ENCODE measurements around the gene SCD. TPM values are rescaled to one million over a fixed set of nuclear protein-coding genes. Genes with fewer than 3 reads are reported as not detected.

The SCD gene
- total and polyA plus RNA-seq, 2 donors (not counting 1 experiment from before 2014, with no cell fraction given): 0.89 to 5.1 TPM

DNA sequence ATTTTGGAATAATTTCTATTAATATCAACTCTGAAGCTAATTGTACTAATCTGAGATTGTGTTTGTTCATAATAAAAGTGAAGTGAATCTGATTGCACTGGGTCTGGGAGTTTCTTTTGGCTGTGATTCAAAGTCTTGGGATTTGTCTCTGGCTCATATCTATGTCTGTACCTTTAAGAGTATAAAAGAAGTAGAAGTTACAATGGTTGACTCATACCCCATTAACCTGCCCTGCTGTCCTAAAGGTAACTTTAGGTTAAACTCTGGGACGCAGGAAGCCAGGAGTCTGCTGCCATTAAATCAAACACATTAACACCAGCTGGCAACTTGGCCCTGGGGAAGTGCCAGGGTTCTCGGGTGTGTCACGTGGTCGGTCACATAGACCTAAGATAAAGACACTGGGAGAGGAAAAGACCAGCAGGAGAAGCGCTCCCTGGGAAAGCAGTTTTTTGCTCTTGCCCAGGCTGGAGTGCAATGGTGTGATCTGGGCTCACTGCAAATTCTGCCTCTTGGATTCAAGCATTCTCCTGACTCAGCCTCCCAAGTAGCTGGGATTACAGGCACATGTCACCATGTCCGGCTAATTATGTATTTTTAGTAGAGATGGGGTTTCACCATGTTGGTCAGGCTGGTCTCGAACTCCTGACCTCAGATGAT lies 17.8 kb downstream of the SCD start:
- WGBS (ENCODE audit: insufficient coverage): 40% methylated on average over 5 of the region's 7 CpGs
- H3K4me3 Mint-ChIP-seq: no peak overlapping the region
- no peak overlapping the region for H3K4me3 ChIP-seq (ENCODE audit: control extremely low read depth in 1 of 5, extremely low read depth in 1 of 5, insufficient read depth in 1 of 5, low read depth in 2 of 5, low read length in 4 of 5)
- peaks cover 5% of the 10 kb centered on the region for H3K4me1 Mint-ChIP-seq
- H3K9me3 ChIP-seq (ENCODE audit: control extremely low read depth in 1 of 3, control insufficient read depth in 2 of 3, insufficient read depth in 1 of 3, low read length in 2 of 3): no peaks in the 10 kb centered on the region
- no peaks in the 10 kb centered on the region for H3K79me2 ChIP-seq (ENCODE audit: control insufficient read depth, insufficient read depth, low read length)
- no peaks in the 10 kb centered on the region for H3K9me3 Mint-ChIP-seq (ENCODE audit: insufficient read depth)
- H3K4me2 ChIP-seq (replicated peaks; ENCODE audit: low read depth, low read length, poor library complexity, severe bottlenecking): no peak overlapping the region
- no peak overlapping the region for H2AFZ ChIP-seq (ENCODE audit: insufficient read depth, low read depth, low read length, poor library complexity, severe bottlenecking)
- no peaks in the 10 kb centered on the region for H3K36me3 ChIP-seq (replicated peaks in 1 of 2; ENCODE audit: control extremely low read depth in 1 of 2, control insufficient read depth in 1 of 2, extremely low read depth in 1 of 2, insufficient read depth in 2 of 2, low read length in 1 of 2)
- DNase-seq (no peak), ATAC-seq (ENCODE audit: low read depth) (no peak)
- peaks cover 0 to 4% of the 10 kb centered on the region in 2 donors for H3K4me1 ChIP-seq (ENCODE audit: control insufficient read depth in 2 of 2, insufficient read depth in 2 of 2, low read length in 2 of 2)
- H3K27me3 Mint-ChIP-seq: peaks cover 13% of the 10 kb centered on the region
- H3K27me3 ChIP-seq (replicated peaks in 1 of 4; ENCODE audit: control extremely low read depth in 1 of 4, control insufficient read depth in 3 of 4, insufficient read depth in 4 of 4, low read length in 3 of 4): no peaks in the 10 kb centered on the region
- ChIA-PET CTCF (interaction anchor here (1.1 kb wide), 1 partner anchor 23 kb away, joined by 3 read pairs; no protein-coding TSS in a partner anchor), POLR2A (no interaction called here)
- intact Hi-C loops (cut with micrococcal nuclease): no loop called here
- TF ChIP-seq EZH2 (IDR thresholded peaks at IDR 0.05; ENCODE audit: borderline replicate concordance, insufficient read depth, low read depth, low read length, poor library complexity, severe bottlenecking): no peak
- TF ChIP-seq, protein P1, sequence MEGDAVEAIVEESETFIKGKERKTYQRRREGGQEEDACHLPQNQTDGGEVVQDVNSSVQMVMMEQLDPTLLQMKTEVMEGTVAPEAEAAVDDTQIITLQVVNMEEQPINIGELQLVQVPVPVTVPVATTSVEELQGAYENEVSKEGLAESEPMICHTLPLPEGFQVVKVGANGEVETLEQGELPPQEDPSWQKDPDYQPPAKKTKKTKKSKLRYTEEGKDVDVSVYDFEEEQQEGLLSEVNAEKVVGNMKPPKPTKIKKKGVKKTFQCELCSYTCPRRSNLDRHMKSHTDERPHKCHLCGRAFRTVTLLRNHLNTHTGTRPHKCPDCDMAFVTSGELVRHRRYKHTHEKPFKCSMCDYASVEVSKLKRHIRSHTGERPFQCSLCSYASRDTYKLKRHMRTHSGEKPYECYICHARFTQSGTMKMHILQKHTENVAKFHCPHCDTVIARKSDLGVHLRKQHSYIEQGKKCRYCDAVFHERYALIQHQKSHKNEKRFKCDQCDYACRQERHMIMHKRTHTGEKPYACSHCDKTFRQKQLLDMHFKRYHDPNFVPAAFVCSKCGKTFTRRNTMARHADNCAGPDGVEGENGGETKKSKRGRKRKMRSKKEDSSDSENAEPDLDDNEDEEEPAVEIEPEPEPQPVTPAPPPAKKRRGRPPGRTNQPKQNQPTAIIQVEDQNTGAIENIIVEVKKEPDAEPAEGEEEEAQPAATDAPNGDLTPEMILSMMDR (IDR thresholded peaks at IDR 0.05): no peak
- H3K9ac ChIP-seq (ENCODE audit: low read length): no peak overlapping the region
- H4K20me1 ChIP-seq (ENCODE audit: control insufficient read depth, insufficient read depth, low read length, poor library complexity, severe bottlenecking): no peaks in the 10 kb centered on the region
- no peak overlapping the region for H3K27ac Mint-ChIP-seq
- H3K27ac ChIP-seq (ENCODE audit: low read length in 2 of 2): no peak overlapping the region

DNA sequence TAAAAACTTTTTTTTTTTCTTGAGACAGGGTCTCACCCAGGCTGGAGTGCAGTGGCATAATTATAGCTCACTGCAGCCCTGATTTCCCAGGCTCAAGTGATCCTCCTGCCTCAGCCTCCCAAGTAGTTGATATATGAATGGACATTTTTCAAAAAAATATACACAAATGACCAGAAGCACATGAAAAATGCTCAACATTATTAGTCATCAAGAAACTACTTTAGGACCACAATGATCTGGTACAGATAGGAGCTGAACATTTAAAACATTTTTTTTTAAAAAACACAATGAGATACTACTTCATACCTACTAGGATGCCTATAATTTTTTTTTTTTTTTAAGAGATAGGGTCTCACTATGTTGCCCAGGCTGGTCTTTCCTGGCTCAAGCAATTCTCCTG lies 21.7 kb downstream of the SCD start:
- H3K36me3 ChIP-seq (replicated peaks in 1 of 2; ENCODE audit: control extremely low read depth in 1 of 2, control insufficient read depth in 1 of 2, extremely low read depth in 1 of 2, insufficient read depth in 2 of 2, low read length in 1 of 2): no peaks in the 10 kb centered on the region
- no peak overlapping the region for H3K4me3 ChIP-seq (ENCODE audit: control extremely low read depth in 1 of 5, extremely low read depth in 1 of 5, insufficient read depth in 1 of 5, low read depth in 2 of 5, low read length in 4 of 5)
- H3K9me3 Mint-ChIP-seq (ENCODE audit: insufficient read depth): no peaks in the 10 kb centered on the region
- H3K4me3 Mint-ChIP-seq: no peak overlapping the region
- POLR2A ChIA-PET: no interaction called here
- no peaks in the 10 kb centered on the region for H3K79me2 ChIP-seq (ENCODE audit: control insufficient read depth, insufficient read depth, low read length)
- no peak overlapping the region for H3K27ac Mint-ChIP-seq
- DNase-seq: no peak
- peaks cover 13% of the 10 kb centered on the region for H3K27me3 Mint-ChIP-seq
- H3K4me2 ChIP-seq (replicated peaks; ENCODE audit: low read depth, low read length, poor library complexity, severe bottlenecking): no peak overlapping the region
- H3K27ac ChIP-seq (ENCODE audit: low read length in 2 of 2): no peak overlapping the region
- intact Hi-C loops (cut with micrococcal nuclease): no loop called here
- TF ChIP-seq EZH2 (IDR thresholded peaks at IDR 0.05; ENCODE audit: borderline replicate concordance, insufficient read depth, low read depth, low read length, poor library complexity, severe bottlenecking): no peak
- TF ChIP-seq, protein P1 (IDR thresholded peaks at IDR 0.05): no peak
- ATAC-seq (ENCODE audit: low read depth): no peak
- peaks cover 28 to 32% of the 10 kb centered on the region in 2 donors for H3K4me1 ChIP-seq (ENCODE audit: control insufficient read depth in 2 of 2, insufficient read depth in 2 of 2, low read length in 2 of 2)
- CTCF ChIA-PET: no interaction called here
- H3K27me3 ChIP-seq (replicated peaks in 1 of 4; ENCODE audit: control extremely low read depth in 1 of 4, control insufficient read depth in 3 of 4, insufficient read depth in 4 of 4, low read length in 3 of 4): no peaks in the 10 kb centered on the region
- no peaks in the 10 kb centered on the region for H3K9me3 ChIP-seq (ENCODE audit: control extremely low read depth in 1 of 3, control insufficient read depth in 2 of 3, insufficient read depth in 1 of 3, low read length in 2 of 3)
- no peaks in the 10 kb centered on the region for H4K20me1 ChIP-seq (ENCODE audit: control insufficient read depth, insufficient read depth, low read length, poor library complexity, severe bottlenecking)
- H3K9ac ChIP-seq (ENCODE audit: low read length): no peak overlapping the region
- peaks cover 19% of the 10 kb centered on the region for H3K4me1 Mint-ChIP-seq
- H2AFZ ChIP-seq (ENCODE audit: insufficient read depth, low read depth, low read length, poor library complexity, severe bottlenecking): no peak overlapping the region

Measured in B cell (primary cell).